Camera-type eye (tissue), 1 donor: ENCODE results near the gene AATK. TPM values are rescaled to one million over a fixed set of nuclear protein-coding genes. Genes with fewer than 3 reads are reported as not detected.

Source experiments
- total RNA-seq: library from RNA; depleted of rRNA; stranded (reverse); fragments of >200 nt; gene quantifications from one replicate; pipeline ENCODE4 v1.2.3, GENCODE V29; 2014

AATK gene
- 19.9 TPM for total RNA-seq

GRCh38 chr17:81166033-81166492, at the start of gene AATK:
Gene AATK, minus strand, starts transcription at chr17:81166221. Its CDS starts 229 bp downstream, at chr17:81165992.

DNA sequence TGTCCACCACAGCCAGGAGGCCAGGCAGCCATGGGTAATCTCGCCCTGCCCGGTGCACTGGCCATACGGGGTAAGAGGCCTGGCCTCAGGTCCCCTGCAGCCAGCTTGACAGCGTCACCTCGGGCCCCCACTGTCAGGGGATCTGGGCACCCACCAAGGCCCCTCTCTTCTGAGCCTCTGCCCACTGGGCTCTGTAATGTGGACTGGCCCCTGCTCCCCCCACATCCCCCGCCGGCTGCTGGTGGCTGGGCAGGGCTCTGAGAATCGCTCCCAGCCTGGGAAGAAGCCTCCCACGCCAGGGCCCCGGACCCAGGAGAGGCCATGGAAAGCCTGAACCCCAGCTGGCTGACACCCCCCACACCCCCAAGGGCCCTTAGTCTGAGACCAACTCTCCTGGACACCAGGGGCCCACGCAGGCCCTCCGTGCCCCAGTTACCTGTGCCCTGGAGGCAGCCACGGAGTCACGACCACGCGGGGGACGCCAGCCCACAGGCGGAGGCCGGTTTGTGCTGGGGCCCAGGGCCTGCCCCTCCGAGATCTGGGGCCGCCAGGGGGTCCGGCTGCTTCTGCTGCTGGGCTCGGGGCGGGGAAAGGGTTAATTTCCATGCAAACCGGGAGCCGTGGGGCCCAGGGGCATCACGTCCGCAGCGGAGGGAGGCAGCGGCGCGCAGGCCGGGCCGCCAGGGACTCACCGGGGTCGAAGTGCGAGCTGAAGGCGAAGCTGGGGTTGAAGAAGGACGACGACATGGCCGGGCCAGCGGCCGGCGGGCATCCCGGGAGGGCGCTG, 582 bp downstream of the AATK start, which contains the start of gene PVALEF:
Gene PVALEF, plus strand, starts transcription at position 262 of the 787 bp plus-strand sequence. CDS start 15,720 bp downstream, outside the sequence.

Other genes with a start within 250 kb of the AATK start
- 26.3 TPM for gene CHMP6, start 174.4 kb downstream of the AATK start, total RNA-seq
- 83.8 TPM for gene BAIAP2, start 131.1 kb downstream of the AATK start, total RNA-seq
- gene PVALEF, start 714 bp downstream of the AATK start, total RNA-seq, result not detected
- 18.4 TPM for gene CEP131, start 56.7 kb upstream of the AATK start, total RNA-seq
- 22.7 TPM for gene TEPSIN, start 72.8 kb upstream of the AATK start, total RNA-seq
- 13.4 TPM for gene NDUFAF8, start 73.1 kb upstream of the AATK start, total RNA-seq
- gene SLC38A10, start 129.1 kb upstream of the AATK start, total RNA-seq, result 55.7 TPM
- 34.8 TPM for gene BAHCC1, start 229.2 kb upstream of the AATK start, total RNA-seq